CD14-positive monocyte (primary cell): ENCODE measurements around the gene CACNA2D2. TPM values are rescaled to one million over a fixed set of nuclear protein-coding genes. Genes with fewer than 3 reads are reported as not detected.

Experiments used
- DNase-seq, 3 donors: peaks; one replicate each; pipeline ENCODE4 v3.0.0-alpha.2; 2011 to 2022
- H2AFZ ChIP-seq: 2 replicates; pipeline ENCODE4 v1.6.0; 2012; ENCODE audit warnings: mild to moderate bottlenecking, low read depth, low read length, inconsistent platforms; ENCODE audit not compliant: insufficient read depth, poor library complexity, severe bottlenecking
- H3K27ac ChIP-seq, 2 donors: 1 replicate in 1 of 2; 2 replicates in 1 of 2; pipeline ENCODE4 v1.5.1; 2012 to 2013; ENCODE audit warnings: low read length in 2 of 2, control low read depth in 1 of 2, inconsistent platforms in 1 of 2, low read depth in 1 of 2, mild to moderate bottlenecking in 1 of 2
- H3K27me3 ChIP-seq, 2 donors: one replicate each; pipeline versions ENCODE4 v1.6.0 to v1.6.1; 2011 to 2013; ENCODE audit warnings: low read length in 2 of 2; ENCODE audit not compliant: control insufficient read depth in 2 of 2, insufficient read depth in 2 of 2
- H3K36me3 ChIP-seq, 2 donors: replicated peaks in 1 of 2; 1 replicate in 1 of 2; 2 replicates in 1 of 2; pipeline versions ENCODE4 v1.5.1 to v1.6.1; 2012 to 2013; ENCODE audit warnings: low read length in 2 of 2, control low read depth in 1 of 2, inconsistent platforms in 1 of 2, mild to moderate bottlenecking in 1 of 2; ENCODE audit not compliant: insufficient read depth in 2 of 2, control insufficient read depth in 1 of 2
- H3K4me1 ChIP-seq, 2 donors: 1 replicate in 1 of 2; 2 replicates in 1 of 2; pipeline versions ENCODE4 v1.5.1 to v1.6.1; 2012 to 2013; ENCODE audit warnings: low read length in 2 of 2, control low read depth in 1 of 2, inconsistent platforms in 1 of 2, mild to moderate bottlenecking in 1 of 2, moderate library complexity in 1 of 2; ENCODE audit not compliant: insufficient read depth in 2 of 2, control insufficient read depth in 1 of 2
- H3K4me2 ChIP-seq: replicated peaks from 2 replicates; pipeline ENCODE3; 2012; ENCODE audit warnings: low read length, moderate library complexity, mild to moderate bottlenecking; ENCODE audit not compliant: poor library complexity, severe bottlenecking; ENCODE audit errors: extremely low read depth
- H3K4me3 ChIP-seq, 3 experiments: fragments of 200-600 bp in 1 of 3; sonication (generic) in 1 of 3; replicated peaks in 1 of 3; 1 replicate in 2 of 3; 2 replicates in 1 of 3; pipeline ENCODE4 v1.5.1; 2011 to 2013; ENCODE audit warnings: low read length in 3 of 3, mild to moderate bottlenecking in 3 of 3, control low read depth in 2 of 3, low read depth in 2 of 3, inconsistent platforms in 1 of 3, moderate library complexity in 1 of 3
- H3K79me2 ChIP-seq: 2 replicates; pipeline ENCODE4 v1.6.0; 2012; ENCODE audit warnings: mild to moderate bottlenecking, control low read depth, inconsistent platforms, low read length, moderate library complexity; ENCODE audit not compliant: insufficient read depth
- H3K9ac ChIP-seq: 2 replicates; pipeline ENCODE4 v1.6.0; 2017; ENCODE audit warnings: low read length, mild to moderate bottlenecking; ENCODE audit not compliant: insufficient read depth, poor library complexity, severe bottlenecking
- H3K9me3 ChIP-seq, 2 donors: replicated peaks in 1 of 2; 1 replicate in 1 of 2; 2 replicates in 1 of 2; pipeline versions ENCODE4 v1.5.1 to v1.6.1; 2012 to 2013; ENCODE audit warnings: low read length in 2 of 2, control low read depth in 1 of 2; ENCODE audit not compliant: control insufficient read depth in 1 of 2, insufficient read depth in 1 of 2
- H4K20me1 ChIP-seq: 2 replicates; pipeline ENCODE4 v1.6.0; 2012; ENCODE audit warnings: mild to moderate bottlenecking, low read length, control low read depth, moderate library complexity; ENCODE audit not compliant: insufficient read depth
- H3K27ac Mint-ChIP-seq, 7 donors: one replicate each; pipeline ENCODE4 v1.8.0; 2020; ENCODE audit warnings: mild to moderate bottlenecking in 7 of 7, mixed read lengths in 7 of 7, moderate library complexity in 6 of 7, inconsistent platforms in 2 of 7
- H3K27me3 Mint-ChIP-seq, 3 donors: one replicate each; pipeline ENCODE4 v1.8.0; 2021 to 2022; ENCODE audit warnings: low read depth in 3 of 3, mild to moderate bottlenecking in 3 of 3, mixed read lengths in 3 of 3, moderate library complexity in 3 of 3, inconsistent platforms in 1 of 3
- H3K36me3 Mint-ChIP-seq, 2 donors: one replicate each; pipeline ENCODE4 v1.8.0; 2020; ENCODE audit warnings: mixed read lengths in 2 of 2, inconsistent platforms in 1 of 2, mild to moderate bottlenecking in 1 of 2
- H3K4me1 Mint-ChIP-seq: one replicate; pipeline ENCODE4 v1.8.0; 2020; ENCODE audit warnings: mild to moderate bottlenecking, mixed read lengths
- H3K4me3 Mint-ChIP-seq, 2 donors: one replicate each; pipeline ENCODE4 v1.8.0; 2020; ENCODE audit warnings: mild to moderate bottlenecking in 2 of 2, mixed read lengths in 2 of 2, moderate library complexity in 1 of 2
- H3K9me3 Mint-ChIP-seq, 7 donors: one replicate each; pipeline ENCODE4 v1.8.0; 2020 to 2022; ENCODE audit warnings: mixed read lengths in 7 of 7, mild to moderate bottlenecking in 6 of 7, moderate library complexity in 6 of 7, inconsistent platforms in 2 of 7
- CTCF ChIP-seq: fragments of 200-600 bp; IDR thresholded peaks from one replicate; pipeline ENCODE4 v1.8.0; 2022; ENCODE audit warnings: antibody characterized with exemption, mild to moderate bottlenecking
- WGBS: methylation state at CpG from one replicate; pipeline ENCODE4 v1.1.5; 2013; ENCODE audit warnings: missing lambda C conversion rate; ENCODE audit not compliant: insufficient coverage; 5-methylcytosine and 5-hydroxymethylcytosine counted together
- intact Hi-C, 2 donors: fragments of 100-400 bp; cut with micrococcal nuclease; formaldehyde crosslinking; loops; one replicate each; pipeline versions ENCODE4 v1.15.0 to v1.15.1; 2023
- polyA plus RNA-seq, 3 donors: library from polyadenylated mRNA; depleted of rRNA in 1 of 3; unstranded in 2 of 3; stranded (reverse) in 1 of 3; fragments of 300-500 nt in 2 of 3; fragments of >200 nt in 1 of 3; fragmentation: Illumina TruSeq in 2 of 3; gene quantifications; 1 replicate in 2 of 3; 2 replicates in 1 of 3; pipeline ENCODE4 v1.2.3, GENCODE V29; 2012 to 2021

The CACNA2D2 gene
- polyA plus RNA-seq, 3 donors = 0.09 to 0.16 TPM; not detected in 1

- Mint-ChIP-seq H3K9me3 (peaks cover 0 to 3% (median 0%) of the 10 kb centered on the region in 7 donors), H3K36me3 (no peaks in the 10 kb centered on the region), H3K4me3 (peak overlapping the region; percentile 55 to 71), H3K27me3 (peaks cover 47 to 56% (median 56%) of the 10 kb centered on the region in 3 donors), H3K4me1 (peaks cover 5% of the 10 kb centered on the region), H3K27ac (no peak overlapping the region)
- Histone ChIP-seq H3K79me2 (no peaks in the 10 kb centered on the region), H3K27me3 (peaks cover 20 to 46% of the 10 kb centered on the region in 2 donors), H3K36me3 (no peaks in the 10 kb centered on the region), H3K9me3 (no peaks in the 10 kb centered on the region), H2AFZ (no peak overlapping the region), H3K4me1 (peaks cover 0 to 7% of the 10 kb centered on the region in 2 donors), H3K4me2 (peak overlapping the region; percentile 49), H3K27ac (no peak overlapping the region), H3K9ac (no peak overlapping the region), H3K4me3 (no peak overlapping the region), H4K20me1 (no peaks in the 10 kb centered on the region)
- DNase-seq = no peak
- no peak for TF ChIP-seq CTCF
- intact Hi-C loops = no loop called here
- under 1% methylated on average over 59 of the region's 79 CpGs for WGBS
These were observed 630 bp downstream of the CACNA2D2 start for GRCh38 chr3:50502584-50503423.

DNA sequence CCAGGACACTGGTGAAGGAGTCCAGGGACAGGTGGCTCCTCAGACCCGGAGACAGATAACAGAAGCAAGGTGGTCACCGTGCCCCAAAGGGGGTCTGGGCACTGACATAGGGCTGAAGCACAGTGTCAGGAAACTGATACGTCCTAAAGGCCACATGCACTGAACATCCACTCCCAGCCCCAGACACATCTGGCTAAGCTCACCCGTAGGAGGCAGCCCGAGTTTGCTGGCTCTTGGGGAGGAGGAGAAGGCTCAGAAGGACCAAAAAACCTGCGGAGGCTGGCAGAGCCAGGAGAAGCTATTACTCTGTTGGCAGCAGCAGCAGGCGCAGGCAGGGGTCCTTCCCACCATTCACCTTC, 1.2 kb downstream of the CACNA2D2 start:
- Histone ChIP-seq H3K79me2 (no peaks in the 10 kb centered on the region), H3K9me3 (no peaks in the 10 kb centered on the region), H3K36me3 (no peaks in the 10 kb centered on the region), H3K4me2 (peak overlapping the region; percentile 49), H3K4me3 (no peak overlapping the region), H2AFZ (no peak overlapping the region), H3K27ac (no peak overlapping the region), H4K20me1 (no peaks in the 10 kb centered on the region), H3K4me1 (peaks cover 0 to 7% of the 10 kb centered on the region in 2 donors), H3K27me3 (peaks cover 20 to 46% of the 10 kb centered on the region in 2 donors), H3K9ac (no peak overlapping the region)
- Mint-ChIP-seq H3K9me3 (peaks cover 0 to 3% (median 0%) of the 10 kb centered on the region in 7 donors), H3K4me3 (peak overlapping the region; percentile 55 to 72), H3K27me3 (peaks cover 47 to 56% (median 56%) of the 10 kb centered on the region in 3 donors), H3K4me1 (peaks cover 5% of the 10 kb centered on the region), H3K27ac (peak overlapping the region in 1 of 7 donors; percentile 20), H3K36me3 (no peaks in the 10 kb centered on the region)
- intact Hi-C loops = no loop called here
- no peak for TF ChIP-seq CTCF
- DNase-seq = no peak
- WGBS = 80% methylated on average over 1 of the region's 7 CpGs
